ENCODE results near the gene LCN10.

The LCN10 gene

DNA sequence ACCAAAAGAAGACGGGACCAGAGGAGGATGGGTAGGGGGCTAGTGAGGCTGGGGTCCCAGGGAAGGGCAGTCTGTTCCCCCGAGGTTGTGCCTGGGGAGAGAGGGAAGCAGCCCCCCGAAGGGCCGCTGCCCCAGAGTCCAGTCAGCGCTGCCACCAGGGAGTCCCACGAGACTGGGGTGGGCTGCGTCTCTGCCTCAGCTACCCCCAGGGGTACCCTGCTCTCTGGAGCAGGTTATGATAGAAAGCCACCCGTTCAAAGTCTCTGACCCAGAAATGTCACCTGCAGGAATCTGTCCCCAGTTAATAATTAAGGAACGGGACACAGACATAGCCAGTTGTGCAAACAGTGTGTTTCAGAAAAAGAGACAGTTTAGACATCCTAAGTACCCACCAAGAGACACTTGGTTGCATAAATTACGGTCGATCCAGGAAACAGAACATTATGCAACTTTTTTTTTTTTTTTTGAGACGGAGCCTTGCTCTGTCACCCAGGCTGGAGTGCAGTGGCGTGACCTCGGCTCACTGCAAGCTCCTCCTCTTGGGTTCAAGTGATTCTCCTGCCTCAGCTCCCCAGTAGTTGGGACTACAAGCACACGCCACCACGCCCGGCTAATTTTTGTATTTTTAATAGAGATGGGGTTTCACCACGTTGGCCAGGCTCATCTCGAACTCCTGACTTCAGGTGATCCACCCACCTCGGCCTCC lies 44.8 kb downstream of the LCN10 start:
- no peak for DNase-seq

- DNase-seq: no peak
Observed at GRCh38 chr9:136697146-136697820, 45.5 kb downstream of the LCN10 start.

GRCh38 chr9:136696502-136696901 lies 46.2 kb downstream of the LCN10 start:
- no peak for DNase-seq

- peak; percentile 41 for DNase-seq
Observed at GRCh38 chr9:136695955-136696354, 46.8 kb downstream of the LCN10 start.

DNA sequence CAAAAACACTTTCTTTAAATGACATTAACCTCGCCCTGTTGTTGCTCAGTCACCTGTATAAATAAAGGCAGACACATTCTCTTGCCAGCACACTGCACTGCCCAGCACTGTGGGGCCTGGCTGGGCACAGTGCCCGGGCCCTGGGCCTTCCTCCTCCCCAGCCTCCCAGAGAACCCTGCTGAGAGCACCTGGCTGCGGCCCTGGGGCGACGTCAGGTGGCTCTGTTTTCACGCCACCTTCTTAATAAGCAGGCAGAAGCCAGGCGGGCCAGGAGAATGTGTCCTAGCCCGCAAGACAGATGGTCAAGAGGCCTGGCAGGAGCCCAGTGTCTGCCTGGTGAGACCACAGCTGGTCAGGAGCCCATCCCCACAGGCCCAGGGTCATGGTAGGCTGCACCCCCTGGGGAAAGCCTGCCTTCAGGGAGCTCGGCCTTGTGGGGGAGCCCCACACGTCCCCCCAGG lies 47.3 kb downstream of the LCN10 start:
- no peak for DNase-seq

DNA sequence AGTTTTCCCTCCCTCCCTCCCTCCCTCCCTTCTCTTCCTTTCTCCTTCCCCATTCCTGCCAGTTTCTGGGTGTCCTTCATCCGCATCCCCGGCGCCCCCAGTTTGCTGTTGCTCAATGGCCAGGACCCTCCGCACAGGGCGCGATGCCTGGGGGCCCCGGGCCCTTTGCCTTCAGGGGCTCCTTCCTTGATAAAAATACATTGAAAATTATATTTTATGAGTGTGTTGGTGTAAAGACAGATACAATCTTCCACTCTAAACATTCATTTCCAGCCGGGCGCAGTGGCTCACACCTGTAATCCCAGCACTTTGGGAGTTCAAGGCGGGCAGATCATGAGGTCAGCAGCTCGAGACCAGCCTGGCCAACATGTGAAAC lies 47.9 kb downstream of the LCN10 start:
- DNase-seq: no peak

- DNase-seq: no peak
Observed at GRCh38 chr9:136694163-136694871, 48.4 kb downstream of the LCN10 start.

DNA sequence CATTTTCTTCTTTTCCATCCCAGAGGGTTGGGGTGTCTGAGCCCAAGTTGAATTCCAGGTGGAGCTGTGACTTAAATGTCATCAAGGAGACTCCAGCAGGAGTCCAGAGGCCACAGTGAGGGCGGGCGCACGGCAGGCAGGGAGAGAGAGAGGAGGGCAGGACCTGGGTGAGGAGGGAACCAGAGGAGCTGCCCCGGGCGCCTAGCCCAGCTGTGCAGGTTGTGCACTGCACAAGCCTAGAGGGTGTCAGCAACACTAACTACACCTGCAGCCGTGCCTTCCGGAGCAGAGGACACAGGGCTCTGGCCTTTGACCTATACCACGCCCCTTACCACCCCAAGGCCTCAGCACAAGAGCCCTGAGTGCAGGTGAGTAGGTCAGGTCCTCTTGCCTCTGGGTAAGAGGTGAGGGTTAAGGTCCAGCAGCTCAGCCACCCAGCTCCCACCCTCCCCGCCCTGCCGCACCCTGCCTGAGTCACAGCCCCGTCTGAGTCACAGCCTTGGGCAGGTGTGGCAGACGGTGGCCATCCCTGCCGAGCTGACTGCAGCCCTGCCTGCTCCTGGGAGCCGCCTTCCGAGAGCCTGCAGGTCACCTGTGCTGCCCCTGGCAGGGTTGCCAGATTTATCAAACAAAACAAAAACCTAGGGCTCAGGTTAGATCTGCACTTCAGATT lies 49.1 kb downstream of the LCN10 start:
- no peak for DNase-seq

GRCh38 chr9:136693135-136693489 lies 49.6 kb downstream of the LCN10 start:
- DNase-seq: no peak

DNA sequence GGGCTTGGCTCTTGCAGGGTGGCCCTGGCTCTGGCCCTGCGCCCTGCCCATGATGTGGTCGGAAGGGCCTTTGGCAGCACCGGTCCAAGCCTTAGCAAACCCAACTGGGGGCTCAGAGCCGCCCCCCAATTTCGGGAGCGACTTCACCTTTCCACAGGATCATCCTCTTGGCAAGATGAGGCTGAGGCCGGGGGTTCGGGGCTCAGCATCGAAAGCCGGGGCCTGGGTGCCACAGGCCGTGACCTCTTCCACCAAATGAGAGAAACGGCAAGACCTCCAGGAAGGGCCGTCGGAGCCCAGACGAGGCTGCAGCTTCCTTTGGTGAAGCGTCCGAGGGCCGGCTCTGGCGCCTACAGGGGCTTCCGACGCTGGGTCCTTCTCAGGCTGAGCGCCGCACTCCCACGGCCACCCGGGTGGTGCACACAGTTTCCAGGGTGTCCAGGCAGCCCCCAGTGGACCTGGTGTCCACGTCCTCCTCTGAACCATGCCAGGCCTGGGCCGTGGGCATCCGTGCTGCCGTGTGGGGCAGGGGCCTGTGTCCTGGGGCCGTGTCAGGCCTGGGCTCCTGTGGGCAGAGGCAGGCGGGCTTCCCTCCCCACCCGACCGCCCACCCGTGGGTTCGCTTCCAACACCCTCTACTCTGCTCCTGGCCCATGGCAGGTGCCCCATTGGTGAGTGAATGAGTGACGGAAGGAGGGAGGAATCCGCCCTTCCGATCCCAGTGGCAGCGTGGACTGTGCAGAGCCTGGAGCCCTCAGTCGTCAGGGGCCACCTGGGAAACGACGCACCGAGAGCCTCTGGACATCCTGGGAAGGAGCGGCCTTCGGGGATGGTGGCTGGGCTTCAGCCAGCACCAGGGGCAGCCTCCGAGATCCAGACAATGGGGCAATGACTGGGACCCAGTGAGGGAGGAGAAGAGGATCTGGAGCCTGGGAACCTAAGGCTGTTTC lies 50.3 kb downstream of the LCN10 start:
- DNase-seq: no peak

GRCh38 chr9:136691316-136692184 lies 51.2 kb downstream of the LCN10 start:
- no peak for DNase-seq

GRCh38 chr9:136690806-136691261 lies 51.9 kb downstream of the LCN10 start:
- peak; percentile 64 for DNase-seq

DNA sequence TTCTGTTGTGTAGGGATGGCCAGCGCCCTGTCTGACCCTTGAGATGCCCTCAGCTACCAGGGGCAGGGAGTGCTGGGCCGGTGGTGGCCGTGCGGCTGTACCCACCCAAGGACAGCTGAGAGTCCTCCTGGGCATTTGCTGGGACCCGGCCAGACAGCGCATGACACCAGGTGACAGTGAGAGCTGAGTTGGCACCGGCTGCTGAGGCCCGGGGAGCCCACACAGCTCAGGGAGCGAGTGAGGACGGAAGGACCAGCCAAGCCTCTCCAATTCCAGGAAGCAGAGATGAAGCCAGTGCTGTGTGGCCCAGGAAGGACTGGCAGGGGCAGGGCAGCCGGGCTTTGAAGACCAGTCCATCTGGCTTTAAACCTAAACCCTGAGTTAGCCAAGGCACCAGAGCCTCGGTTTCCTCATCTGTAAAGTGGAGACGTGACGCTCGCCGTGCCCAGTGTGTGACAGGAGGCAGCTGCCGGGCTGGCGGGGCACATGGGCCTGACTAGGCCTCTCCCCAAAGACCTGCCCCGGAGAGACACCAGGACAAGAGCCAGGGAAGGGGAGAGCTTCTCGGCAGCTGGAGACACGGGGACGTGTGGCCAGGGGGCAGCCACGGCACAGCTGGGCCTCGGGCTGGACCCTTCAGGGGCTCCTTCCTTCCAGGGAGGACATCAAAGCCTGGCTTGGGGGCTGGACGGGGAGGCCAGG lies 52.5 kb downstream of the LCN10 start:
- DNase-seq: no peak

DNA sequence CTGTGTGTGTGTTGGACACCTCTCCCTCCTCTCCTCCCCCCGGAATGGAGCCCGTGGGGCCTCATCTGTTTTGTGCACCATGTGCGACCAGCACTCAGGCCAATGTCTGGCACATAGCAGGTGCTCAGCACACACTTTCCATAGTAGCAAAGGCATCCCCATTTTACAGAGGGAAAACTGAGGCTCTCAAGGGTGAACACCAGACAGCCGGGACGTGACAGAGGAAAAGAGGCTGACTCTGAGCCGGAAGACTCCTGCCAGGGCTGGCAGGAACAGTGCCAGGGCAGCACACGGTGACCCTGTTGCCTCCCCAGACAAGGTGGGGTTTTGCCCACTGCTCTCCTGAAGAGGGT lies 53.7 kb downstream of the LCN10 start:
- DNase-seq: no peak

DNA sequence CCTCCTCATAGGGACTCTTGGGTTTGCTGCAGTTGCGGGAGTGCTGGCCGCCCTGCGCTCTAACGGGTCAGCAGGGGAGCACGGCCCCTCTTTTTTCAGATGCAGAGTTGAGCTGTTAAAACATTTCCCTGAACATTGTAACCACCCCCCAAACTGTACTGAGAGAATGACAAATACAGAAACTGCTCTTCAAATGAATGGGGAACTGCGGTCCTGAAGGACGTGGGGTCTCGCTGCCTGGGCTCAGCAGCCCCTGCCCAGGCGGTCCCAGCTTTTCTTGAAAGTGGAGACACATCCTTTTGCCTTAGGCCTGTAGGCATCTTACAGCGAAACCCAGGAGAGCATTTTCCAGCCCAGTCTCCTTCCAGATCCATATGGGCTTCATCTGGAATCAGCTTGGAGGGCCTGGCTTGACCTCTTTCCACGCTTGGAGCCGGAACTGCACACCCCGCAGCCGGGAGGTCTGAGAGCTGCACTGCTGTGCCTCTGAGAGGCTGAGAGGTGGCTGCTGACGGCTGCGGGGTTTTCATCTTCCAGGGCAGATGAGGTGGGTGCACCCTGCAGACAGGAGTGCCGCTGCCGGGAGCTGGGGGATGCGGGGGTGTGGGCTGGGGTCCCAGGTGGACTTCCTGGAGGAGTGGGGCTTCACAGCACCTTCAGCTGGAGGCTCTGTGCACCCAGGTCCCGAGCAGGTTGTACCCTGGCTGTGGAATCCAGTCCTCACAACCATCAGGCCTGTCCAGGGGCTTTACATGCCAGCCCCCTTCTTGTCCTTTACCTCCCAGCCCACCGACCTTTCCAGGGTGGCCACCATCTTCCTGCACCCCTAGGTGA lies 54.2 kb downstream of the LCN10 start:
- no peak for DNase-seq

All from left hindlimb (tissue), 1 donor.